GM12875 (cell line): ENCODE data around the gene DAB2IP.

Source experiments
- H3K4me3 ChIP-seq: one replicate; pipeline ENCODE4 v1.5.1; 2011; ENCODE audit warnings: low read depth, low read length, control low read depth
- TF ChIP-seq, protein P1 (sequence below): IDR thresholded peaks from 2 replicates; pipeline ENCODE4 v1.5.1; 2011; ENCODE audit warnings: low read depth, mild to moderate bottlenecking, control low read depth, inconsistent platforms, low read length, moderate library complexity, borderline replicate concordance; ENCODE audit not compliant: insufficient read depth

DAB2IP gene

DNA sequence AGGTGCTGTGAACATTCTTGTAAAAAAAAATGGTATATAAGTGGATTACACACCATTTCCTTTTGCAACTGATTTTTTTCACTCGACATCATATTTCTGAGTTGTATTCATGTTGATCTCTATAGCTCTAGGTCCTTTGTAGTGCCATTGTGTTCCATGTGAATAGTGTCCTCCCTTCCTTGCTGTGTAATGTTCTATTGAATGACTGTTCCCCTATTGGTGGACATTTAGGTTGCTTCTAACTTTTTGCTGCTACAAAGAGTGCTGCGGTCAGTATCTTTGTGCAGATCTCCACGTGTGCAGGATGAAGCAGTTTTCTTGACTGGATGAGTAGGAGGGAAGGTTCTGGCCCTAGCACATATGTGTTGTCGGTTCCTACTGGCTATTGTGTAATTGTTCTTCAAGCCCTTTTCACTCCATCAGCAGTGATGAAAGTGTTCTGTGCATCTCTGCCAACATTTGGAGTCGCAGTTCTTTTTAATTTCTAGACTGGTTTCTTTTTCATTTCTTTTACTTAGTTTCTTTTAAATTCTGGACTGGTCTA, 20.2 kb downstream of the DAB2IP start:
- H3K4me3 ChIP-seq: no peak overlapping the region
- TF ChIP-seq, protein P1, sequence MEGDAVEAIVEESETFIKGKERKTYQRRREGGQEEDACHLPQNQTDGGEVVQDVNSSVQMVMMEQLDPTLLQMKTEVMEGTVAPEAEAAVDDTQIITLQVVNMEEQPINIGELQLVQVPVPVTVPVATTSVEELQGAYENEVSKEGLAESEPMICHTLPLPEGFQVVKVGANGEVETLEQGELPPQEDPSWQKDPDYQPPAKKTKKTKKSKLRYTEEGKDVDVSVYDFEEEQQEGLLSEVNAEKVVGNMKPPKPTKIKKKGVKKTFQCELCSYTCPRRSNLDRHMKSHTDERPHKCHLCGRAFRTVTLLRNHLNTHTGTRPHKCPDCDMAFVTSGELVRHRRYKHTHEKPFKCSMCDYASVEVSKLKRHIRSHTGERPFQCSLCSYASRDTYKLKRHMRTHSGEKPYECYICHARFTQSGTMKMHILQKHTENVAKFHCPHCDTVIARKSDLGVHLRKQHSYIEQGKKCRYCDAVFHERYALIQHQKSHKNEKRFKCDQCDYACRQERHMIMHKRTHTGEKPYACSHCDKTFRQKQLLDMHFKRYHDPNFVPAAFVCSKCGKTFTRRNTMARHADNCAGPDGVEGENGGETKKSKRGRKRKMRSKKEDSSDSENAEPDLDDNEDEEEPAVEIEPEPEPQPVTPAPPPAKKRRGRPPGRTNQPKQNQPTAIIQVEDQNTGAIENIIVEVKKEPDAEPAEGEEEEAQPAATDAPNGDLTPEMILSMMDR: no peak

DNA sequence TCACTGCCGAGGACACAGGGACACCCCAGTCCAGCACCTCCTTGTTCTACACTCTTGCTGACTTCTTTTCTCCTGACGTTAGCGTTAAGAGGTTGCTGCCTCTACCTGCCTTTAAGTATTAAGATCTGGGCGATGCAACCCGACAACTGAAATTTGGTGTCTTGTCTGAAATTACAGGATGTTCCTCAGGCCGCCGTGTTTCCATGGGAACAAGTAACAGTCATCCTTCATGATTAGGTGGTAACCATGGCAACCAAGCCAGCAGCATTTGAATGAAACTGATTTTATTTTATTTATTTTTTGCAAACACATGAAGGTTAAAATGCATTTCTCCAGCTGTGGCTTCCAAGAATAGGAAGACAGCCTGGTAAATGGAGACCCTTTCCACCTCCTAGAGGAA, 20.8 kb downstream of the DAB2IP start:
- H3K4me3 ChIP-seq: no peak overlapping the region
- TF ChIP-seq, protein P1: no peak

DNA sequence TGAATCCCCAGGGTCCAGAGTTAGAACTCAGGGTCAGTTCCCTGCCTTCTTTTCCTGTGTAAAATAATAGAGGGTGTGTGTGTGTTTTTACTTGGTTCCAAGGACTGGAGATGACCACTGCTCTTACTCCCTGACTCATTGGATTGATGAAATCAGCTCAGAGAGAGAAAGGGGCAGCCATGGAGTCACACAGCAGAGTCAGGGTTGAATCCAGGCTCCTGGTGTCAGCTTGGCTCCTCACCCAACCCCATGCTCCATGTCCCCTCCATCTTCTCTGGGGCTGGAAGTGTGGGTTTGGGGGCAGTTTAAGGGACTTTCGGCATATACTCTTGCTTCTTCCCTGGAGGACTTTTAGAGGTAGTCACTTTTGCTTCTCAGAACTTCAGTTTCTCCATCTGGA, 21.6 kb downstream of the DAB2IP start:
- TF ChIP-seq, protein P1: no peak
- no peak overlapping the region for H3K4me3 ChIP-seq

DNA sequence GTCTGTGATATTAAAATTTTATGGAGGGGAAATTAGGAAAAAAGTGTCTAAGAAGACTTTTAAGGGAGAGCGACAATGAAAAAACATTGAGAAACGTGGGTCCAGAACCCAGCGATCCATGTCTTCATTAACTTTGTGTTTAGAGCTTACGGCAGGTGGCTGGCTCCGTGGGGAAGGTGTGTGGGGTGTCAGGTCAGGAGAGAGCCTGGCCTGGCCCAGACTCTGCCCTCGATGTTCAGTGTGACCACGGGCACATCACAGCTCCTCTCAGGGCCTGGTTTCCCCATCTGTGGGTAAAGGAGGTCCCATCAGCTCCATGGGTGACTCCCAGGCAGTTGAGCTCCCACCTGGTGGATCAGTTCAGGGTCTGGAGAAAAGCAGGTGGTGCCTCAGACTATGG, 22.1 kb downstream of the DAB2IP start:
- H3K4me3 ChIP-seq: no peak overlapping the region
- TF ChIP-seq, protein P1: no peak

DNA sequence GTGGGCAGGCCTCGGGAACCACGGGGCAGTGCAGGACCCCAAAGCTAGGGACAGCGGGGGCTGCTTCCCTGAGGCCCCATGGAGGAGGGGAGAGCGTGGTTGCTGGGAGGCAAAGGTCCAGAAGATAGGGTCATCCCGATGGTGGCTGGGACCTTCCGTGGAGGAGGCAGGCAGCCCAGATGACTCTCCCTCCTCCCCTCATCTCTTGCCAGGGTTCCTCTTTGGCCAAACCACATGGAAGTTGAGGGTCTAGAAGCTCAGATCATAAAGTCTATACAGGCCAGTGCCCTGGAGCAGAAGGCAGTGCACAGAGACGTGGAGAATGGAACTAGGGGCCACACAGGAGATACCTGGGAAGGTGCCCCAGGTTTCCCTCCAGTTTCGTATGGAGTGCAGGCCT, 22.6 kb downstream of the DAB2IP start:
- TF ChIP-seq, protein P1: no peak
- H3K4me3 ChIP-seq: no peak overlapping the region

DNA sequence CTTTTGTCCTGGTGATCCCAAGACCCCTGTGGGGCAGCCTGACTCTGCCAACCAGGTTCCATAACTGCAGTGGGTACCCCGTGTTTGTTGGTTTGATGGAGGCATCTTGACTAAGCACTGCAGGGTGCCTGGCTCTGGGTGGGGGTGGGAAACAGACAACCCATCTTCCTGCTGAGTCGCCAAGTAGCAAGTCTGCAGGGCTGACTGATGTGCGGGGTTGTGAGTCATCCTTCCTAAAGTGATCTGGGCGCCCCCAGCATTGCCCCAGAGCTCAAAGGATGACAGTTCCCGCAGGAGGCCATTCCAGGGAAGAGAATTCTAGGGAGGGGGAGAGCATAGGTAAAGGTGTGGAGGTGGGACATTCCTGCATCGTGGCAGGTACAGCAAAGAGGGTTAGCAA, 23.5 kb downstream of the DAB2IP start:
- TF ChIP-seq, protein P1: no peak
- no peak overlapping the region for H3K4me3 ChIP-seq

DNA sequence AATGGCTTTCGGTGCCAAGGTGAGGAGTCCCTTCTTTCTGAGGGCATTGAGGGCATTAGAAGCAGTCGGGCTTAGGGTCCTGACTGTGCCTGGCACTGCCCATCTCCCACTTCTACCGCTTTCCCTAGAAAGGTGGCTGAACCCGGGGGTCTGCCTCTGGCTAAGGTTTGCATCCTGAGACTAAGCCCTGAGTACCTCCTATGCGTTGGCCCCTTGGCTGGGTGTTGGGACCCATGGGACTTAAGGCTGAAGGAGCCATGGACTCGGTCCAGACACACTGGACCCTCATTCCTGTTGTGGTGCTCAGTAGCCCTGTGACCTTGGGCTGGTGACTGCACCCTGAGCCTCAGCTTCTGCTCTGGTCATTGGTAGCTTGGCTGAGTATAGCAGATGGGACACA, 23.9 kb downstream of the DAB2IP start:
- H3K4me3 ChIP-seq: no peak overlapping the region
- TF ChIP-seq, protein P1: no peak
